ENCODE measurements around the gene LIMS2.

DNA sequence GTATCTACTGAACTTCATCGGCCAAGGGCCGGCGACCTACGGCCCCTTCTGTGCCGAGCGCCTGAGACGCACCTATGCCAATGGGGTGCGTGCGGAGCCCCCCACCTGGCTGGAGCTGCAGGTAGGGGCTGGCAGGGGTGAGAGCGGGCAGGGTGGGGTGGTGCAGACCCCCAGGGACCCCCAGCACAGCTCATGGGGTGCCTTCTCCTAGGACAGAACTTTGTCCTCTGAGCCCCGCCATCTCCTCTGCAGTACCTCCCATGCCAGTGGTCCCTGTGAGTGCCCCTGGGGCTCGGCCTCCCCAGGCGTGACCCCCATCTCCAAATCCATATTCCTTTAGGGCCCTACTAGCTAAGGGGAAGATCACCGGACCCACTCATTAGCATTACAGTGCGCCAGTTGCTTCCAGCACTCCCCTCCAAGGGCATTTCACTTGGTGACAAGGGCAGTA lies 53.3 kb downstream of the LIMS2 start:
- TF ChIP-seq, protein P1, sequence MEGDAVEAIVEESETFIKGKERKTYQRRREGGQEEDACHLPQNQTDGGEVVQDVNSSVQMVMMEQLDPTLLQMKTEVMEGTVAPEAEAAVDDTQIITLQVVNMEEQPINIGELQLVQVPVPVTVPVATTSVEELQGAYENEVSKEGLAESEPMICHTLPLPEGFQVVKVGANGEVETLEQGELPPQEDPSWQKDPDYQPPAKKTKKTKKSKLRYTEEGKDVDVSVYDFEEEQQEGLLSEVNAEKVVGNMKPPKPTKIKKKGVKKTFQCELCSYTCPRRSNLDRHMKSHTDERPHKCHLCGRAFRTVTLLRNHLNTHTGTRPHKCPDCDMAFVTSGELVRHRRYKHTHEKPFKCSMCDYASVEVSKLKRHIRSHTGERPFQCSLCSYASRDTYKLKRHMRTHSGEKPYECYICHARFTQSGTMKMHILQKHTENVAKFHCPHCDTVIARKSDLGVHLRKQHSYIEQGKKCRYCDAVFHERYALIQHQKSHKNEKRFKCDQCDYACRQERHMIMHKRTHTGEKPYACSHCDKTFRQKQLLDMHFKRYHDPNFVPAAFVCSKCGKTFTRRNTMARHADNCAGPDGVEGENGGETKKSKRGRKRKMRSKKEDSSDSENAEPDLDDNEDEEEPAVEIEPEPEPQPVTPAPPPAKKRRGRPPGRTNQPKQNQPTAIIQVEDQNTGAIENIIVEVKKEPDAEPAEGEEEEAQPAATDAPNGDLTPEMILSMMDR (IDR thresholded peaks at IDR 0.05) = no peak
- TF ChIP-seq POLR2AphosphoS5 (IDR thresholded peaks at IDR 0.05) = no peak
